Stimulated activated CD4-positive, alpha-beta T cell treated with anti-CD3 and anti-CD28 coated beads, Interleukin-1b, Interleukin-23, amount 100 ng/mL, for 48 hours (primary cell): Measurements from ENCODE around the gene SNED1.

Source experiments
- DNase-seq: peaks from one replicate; pipeline ENCODE4 v3.0.0-alpha.2; 2020

The SNED1 gene

DNA sequence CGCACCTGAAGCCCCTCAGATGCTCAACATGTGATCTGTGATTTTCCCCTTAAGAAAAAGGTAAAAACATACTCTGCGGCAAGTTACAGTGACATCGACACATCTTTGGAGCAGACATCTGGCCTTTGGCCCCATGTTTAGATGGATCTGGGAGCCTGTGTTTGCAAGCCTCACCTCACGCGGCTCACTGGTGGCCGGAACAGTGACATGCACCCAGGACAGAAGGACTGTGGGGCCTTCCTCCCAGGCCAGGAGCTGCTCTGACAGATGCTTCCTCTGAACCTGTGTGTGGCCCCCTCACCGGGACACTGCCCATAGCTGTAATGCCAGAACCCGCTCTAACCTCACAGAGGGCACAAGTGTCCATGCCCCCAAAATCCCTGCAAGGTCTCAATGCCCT, 137.8 kb downstream of the SNED1 start:
- no peak for DNase-seq

DNA sequence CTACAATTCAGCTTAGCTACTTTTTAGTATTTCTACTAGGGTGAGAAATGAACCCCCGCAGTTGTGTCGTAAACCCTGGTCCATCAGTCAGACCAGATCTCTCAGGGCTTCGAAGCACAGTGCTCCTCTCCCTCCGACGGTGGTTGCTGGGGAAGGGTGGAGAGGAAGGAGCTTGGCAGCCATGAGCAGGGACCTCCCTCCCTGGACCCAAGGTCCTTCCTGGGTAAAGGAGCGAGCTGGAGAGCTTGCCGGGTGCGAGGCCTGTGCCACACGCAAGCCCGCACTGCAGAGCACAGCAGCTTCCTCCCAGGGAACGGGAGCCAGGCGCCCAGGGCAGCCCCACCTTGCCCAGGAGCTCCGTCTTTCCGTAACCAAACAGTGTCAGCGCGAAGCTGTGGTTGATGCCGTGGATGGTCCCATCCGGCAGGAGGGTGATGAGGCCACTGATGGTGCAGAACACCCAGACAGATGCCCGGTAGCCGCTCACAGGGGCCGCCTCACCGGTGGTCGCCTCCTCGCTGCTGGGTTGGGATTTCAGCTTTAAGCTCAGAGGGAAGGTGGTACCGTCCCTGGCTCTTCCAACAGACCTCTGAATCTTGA, 138.3 kb downstream of the SNED1 start:
- no peak for DNase-seq

DNA sequence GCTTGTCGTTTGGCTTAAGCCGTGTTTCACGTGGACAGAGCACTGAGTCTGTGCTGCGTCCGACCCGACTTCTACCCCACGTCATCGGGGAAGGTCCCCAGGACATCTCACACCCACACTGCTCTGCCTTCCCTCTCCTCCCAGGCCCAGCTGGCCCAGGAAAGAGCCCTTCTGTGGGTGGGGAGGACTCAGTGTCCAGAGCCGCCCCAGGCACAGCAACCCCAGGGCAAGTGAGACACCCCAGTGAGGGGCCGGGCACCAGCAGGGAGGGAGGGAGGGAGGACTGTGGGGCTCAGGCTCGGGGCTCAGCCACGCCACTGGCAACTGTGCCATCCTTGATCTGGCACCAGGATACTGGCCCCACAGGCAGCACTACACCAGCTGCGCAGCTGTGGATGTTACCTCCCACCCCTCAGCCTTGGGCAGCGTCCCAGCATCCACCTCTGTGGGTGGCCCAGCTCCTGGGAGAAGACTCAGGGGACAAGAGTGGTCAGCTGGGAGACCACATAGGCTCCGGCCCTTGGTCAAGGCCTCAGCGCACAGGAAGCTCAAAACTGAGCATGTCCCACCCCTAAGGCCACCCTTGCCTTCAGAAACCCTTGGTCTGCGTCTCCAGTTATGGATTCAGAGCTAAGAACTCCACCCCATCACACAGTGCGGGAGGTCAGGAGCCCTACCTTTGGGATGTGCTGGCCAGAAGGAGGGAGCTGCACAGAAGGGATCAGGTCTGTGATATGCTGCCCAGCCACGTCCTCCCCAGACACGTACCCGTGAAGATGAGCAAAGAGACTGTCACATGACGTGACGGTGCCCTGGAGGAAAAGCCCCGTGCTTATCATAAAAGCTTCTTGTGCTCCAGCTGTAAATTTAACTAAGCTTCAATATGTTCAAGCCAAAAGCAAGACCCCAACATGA, 139.1 kb downstream of the SNED1 start:
- no peak for DNase-seq

DNA sequence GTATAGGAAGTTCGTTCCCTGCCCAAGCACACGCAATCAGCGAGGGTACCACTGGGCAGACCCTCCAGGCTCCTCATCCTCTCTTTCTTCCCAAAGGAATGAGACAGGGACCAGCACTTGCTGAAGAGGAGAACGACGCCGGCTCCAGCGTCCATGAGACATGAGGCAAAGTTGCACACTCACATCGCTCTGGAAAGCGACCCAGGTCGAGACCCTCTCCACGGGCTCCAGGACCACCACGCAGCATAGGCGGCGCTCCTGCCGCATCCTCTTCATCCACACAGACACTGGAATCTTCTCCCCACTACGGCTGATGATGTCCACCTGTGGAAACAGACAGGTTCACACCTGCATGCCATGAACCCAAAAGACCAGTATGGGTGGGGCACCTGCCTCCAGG, 140.1 kb downstream of the SNED1 start:
- no peak for DNase-seq

DNA sequence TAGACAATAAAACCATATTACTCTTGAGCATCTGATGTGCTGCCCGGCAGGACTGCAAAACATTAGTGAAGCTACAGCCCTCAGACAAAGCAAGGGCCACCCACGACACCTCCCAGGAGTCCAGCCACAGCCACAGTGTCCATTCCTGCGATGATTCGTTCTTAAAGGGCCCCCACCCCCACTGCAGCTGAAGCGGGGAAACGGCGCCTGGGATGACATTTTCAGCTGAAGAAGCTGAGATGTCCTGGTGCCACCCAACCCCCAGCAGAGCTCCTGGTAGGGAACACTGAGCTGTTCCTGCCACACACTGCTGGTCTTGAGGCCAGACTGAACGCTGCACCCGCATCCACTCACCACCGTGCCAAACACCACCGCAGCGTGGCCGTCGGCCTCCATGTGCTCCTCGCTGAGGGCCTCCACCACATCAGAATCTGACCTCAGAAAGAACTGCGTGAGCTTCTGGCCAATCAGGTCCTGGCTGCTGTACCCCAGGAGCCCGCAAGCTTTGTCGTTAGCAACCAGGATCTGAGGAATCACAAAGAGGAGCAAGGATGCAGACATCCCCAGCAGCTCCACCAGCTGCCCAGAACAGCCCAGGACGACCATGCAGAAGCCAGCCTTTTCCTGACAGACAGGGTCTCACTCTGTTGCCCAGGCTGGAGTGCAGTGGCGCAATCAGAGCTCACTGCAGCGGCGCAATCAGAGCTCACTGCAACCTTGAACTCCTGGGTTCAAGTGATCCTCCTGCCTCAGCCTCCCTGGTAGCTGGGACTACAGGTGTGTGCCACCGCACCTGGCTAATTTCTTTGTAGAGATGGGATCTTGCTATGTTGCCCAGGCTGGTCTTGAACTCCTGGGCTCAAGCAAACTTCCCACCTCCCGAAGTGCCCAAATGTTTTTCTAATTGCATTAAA, 141.4 kb downstream of the SNED1 start:
- no peak for DNase-seq

DNA sequence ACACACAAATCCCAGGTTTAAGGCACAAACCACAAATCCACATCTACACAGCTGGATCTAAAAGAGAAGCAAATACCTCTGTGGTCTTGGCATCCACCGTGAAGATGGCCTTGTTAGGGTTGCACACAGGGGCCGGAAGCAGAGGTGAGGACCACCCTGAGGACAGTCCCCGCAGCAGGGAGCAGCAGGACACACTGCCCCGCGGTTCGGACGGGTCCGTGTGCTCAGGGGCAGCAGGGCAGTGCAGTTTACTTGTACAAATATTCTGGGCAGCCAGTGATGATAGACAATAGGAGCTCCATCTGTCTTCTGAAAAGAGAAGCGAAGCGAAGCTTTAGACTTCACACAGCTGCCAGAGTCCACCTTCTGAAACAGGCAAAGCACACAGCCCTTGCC, 142.0 kb downstream of the SNED1 start:
- no peak for DNase-seq

DNA sequence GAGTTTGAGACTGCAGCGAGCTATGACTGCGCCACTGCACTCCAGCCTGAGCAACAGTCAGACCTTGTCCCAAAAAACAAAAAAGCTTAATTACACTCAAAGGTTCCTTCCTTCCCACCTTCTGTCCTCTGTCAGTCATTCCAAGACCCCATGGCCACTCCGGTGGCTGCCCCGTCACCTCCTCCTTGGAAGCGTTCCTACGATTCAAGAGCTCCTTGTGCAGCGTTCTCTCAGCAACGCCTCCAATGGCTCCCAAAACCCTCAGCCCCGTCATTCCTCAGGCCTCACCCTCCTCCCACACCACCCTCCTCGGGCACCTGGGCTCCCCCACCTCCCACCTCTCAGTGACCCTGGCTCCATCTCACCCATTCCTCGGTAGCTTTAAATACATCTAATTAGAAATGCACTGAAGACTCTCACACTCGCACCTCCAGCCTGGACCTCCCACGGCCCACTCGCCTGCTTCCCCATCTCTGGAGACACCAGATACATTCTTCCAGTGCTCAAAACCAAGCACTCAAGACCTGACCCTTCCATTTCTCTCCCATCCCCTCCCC, 142.9 kb downstream of the SNED1 start:
- no peak for DNase-seq

DNA sequence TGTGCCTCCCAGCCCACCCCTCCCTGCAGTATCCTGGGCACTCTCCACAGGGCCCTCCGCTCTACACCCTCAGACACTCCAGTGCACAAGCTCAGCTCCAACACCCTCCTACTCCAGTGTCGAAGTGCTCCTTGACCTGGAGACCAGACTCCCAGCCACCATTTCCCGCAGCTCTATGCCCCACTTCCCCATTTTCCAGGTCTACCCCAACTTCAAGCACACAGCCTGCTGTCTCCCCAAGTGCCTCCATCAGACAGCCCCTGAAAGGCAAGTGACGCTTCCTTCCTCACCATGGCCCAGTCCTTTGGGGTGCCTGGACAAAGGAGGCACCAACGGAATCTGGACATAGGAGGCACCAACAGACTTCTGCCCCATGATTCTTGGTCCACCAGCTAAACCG, 143.6 kb downstream of the SNED1 start:
- DNase-seq: no peak

DNA sequence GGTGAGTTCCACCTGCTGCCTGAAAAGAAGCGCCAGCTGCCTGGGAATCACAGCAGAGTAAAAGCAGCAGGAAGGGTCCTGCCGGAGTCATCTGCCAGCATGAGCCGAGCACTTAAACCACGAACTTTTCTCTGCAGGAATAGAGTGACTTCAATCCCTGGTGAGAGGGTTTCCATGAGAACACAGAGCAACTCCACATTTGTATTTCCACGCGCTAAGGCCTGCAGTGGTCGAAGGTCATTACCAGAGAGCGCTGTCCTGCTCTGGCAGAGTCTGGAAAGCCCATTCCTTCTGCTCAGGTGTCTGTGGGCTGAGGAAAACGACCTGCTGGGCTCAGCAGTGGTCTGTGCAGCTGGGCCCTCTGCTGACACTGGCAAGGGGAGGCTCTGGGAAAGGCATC, 144.2 kb downstream of the SNED1 start:
- DNase-seq: no peak
